IMR-90 (cell line): ENCODE results near the gene POLR2F. TPM values are rescaled to one million over a fixed set of nuclear protein-coding genes. Genes with fewer than 3 reads are reported as not detected.

ENCODE experiments used
- ATAC-seq: fragments of 200-7000 bp; cut with Tn5 transposase; 2 replicates; pipeline ENCODE4 v1.9.1; 2020; ENCODE audit warnings: low read depth, mild to moderate bottlenecking, moderate library complexity
- BruUV-seq: library from RNA; stranded (reverse); fragments of 400-500 nt; replicated peaks from 2 replicates; lab custom pipeline; 2021; lab: Mats Ljungman, UMichigan
- CTCF ChIA-PET: fragments of 300-600 bp; formaldehyde crosslinking; extraction: SDS; loops from one replicate; lab custom pipeline; 2021; ENCODE audit warnings: antibody characterized with exemption; lab: Yijun Ruan, JAX
- POLR2A ChIA-PET: fragments of 300-600 bp; sonication (Branson Sonifier 250); formaldehyde crosslinking; loops from one replicate; lab custom pipeline; 2022; ENCODE audit warnings: antibody characterized with exemption; ENCODE audit not compliant: unreplicated experiment; lab: Charles Lee
- DNase-seq: peaks from one replicate; pipeline ENCODE4 v3.0.0; 2013
- H2AFZ ChIP-seq: replicated peaks from 2 replicates; pipeline ENCODE3; 2013; ENCODE audit warnings: low read length, mild to moderate bottlenecking; ENCODE audit not compliant: poor library complexity
- H2AK5ac ChIP-seq: 2 replicates; pipeline ENCODE4 v1.6.1; 2013; ENCODE audit warnings: low read depth, low read length, inconsistent platforms
- H2AK9ac ChIP-seq: replicated peaks from 2 replicates; pipeline ENCODE3; 2013; ENCODE audit warnings: mild to moderate bottlenecking, low read depth, low read length, moderate library complexity; ENCODE audit not compliant: poor library complexity
- H2BK120ac ChIP-seq: 2 replicates; pipeline ENCODE4 v1.6.1; 2013; ENCODE audit warnings: low read depth, low read length, inconsistent platforms
- H2BK15ac ChIP-seq: 3 replicates; pipeline ENCODE4 v1.6.1; 2013; ENCODE audit warnings: low read depth, low read length, inconsistent platforms
- H2BK20ac ChIP-seq: 2 replicates; pipeline ENCODE4 v1.6.1; 2013; ENCODE audit warnings: low read depth, mild to moderate bottlenecking, inconsistent platforms, low read length, moderate library complexity
- H2BK5ac ChIP-seq: 2 replicates; pipeline ENCODE4 v1.6.1; 2013; ENCODE audit warnings: mild to moderate bottlenecking, low read depth, low read length, inconsistent platforms; ENCODE audit not compliant: poor library complexity, severe bottlenecking
- H3K14ac ChIP-seq: replicated peaks from 2 replicates; pipeline ENCODE4 v1.6.1; 2013; ENCODE audit warnings: low read depth, low read length, inconsistent platforms
- H3K18ac ChIP-seq: 2 replicates; pipeline ENCODE4 v1.6.1; 2013; ENCODE audit warnings: low read depth, low read length, control low read depth
- H3K23ac ChIP-seq: 2 replicates; pipeline ENCODE4 v1.6.1; 2013; ENCODE audit warnings: low read depth, low read length, inconsistent platforms
- H3K27ac ChIP-seq: 2 replicates; pipeline ENCODE4 v1.5.1; 2013; ENCODE audit warnings: mild to moderate bottlenecking, control low read depth, low read length; ENCODE audit not compliant: insufficient read depth
- H3K27me3 ChIP-seq: 2 replicates; pipeline ENCODE4 v1.6.1; 2013; ENCODE audit warnings: low read length; ENCODE audit not compliant: control insufficient read depth, insufficient read depth
- H3K36me3 ChIP-seq: 2 replicates; pipeline ENCODE4 v1.6.1; 2013; ENCODE audit warnings: low read length, mixed read lengths; ENCODE audit not compliant: control insufficient read depth, insufficient read depth
- H3K4ac ChIP-seq: 2 replicates; pipeline ENCODE4 v1.6.1; 2013; ENCODE audit warnings: low read depth, low read length, inconsistent platforms
- H3K4me1 ChIP-seq: 2 replicates; pipeline ENCODE4 v1.6.1; 2013; ENCODE audit warnings: low read length, mixed read lengths; ENCODE audit not compliant: control insufficient read depth, insufficient read depth
- H3K4me2 ChIP-seq: 2 replicates; pipeline ENCODE4 v1.6.1; 2013; ENCODE audit warnings: low read depth, mild to moderate bottlenecking, control low read depth, low read length, moderate library complexity
- H3K4me3 ChIP-seq: 2 replicates; pipeline ENCODE4 v1.5.1; 2013; ENCODE audit warnings: low read depth, mild to moderate bottlenecking, control low read depth, low read length, moderate library complexity; ENCODE audit not compliant: insufficient read depth
- H3K56ac ChIP-seq: 2 replicates; pipeline ENCODE4 v1.6.1; 2013; ENCODE audit warnings: low read length, inconsistent platforms; ENCODE audit not compliant: insufficient read depth; ENCODE audit errors: extremely low read depth
- H3K79me1 ChIP-seq, 2 experiments: 2 replicates each; pipeline ENCODE4 v1.6.1; 2013; ENCODE audit warnings: low read length in 2 of 2, inconsistent platforms in 1 of 2, low read depth in 1 of 2
- H3K9ac ChIP-seq: 2 replicates; pipeline ENCODE4 v1.6.1; 2013; ENCODE audit warnings: low read depth, low read length, control low read depth
- H3K9me1 ChIP-seq: 2 replicates; pipeline ENCODE4 v1.6.1; 2013; ENCODE audit warnings: low read length, inconsistent platforms; ENCODE audit not compliant: insufficient read depth
- H3K9me3 ChIP-seq: 2 replicates; pipeline ENCODE4 v1.6.1; 2013; ENCODE audit warnings: low read length; ENCODE audit not compliant: control insufficient read depth, insufficient read depth
- H4K20me1 ChIP-seq: 2 replicates; pipeline ENCODE4 v1.6.1; 2013; ENCODE audit warnings: low read length, inconsistent platforms; ENCODE audit not compliant: insufficient read depth
- H4K5ac ChIP-seq: 2 replicates; pipeline ENCODE4 v1.6.1; 2013; ENCODE audit warnings: mild to moderate bottlenecking, low read depth, low read length, control low read depth
- H4K8ac ChIP-seq, 2 experiments: 2 replicates each; pipeline ENCODE4 v1.6.1; 2013; ENCODE audit warnings: low read depth in 2 of 2, low read length in 2 of 2, control low read depth in 1 of 2, inconsistent platforms in 1 of 2
- H4K91ac ChIP-seq: 2 replicates; pipeline ENCODE4 v1.6.1; 2013; ENCODE audit warnings: low read depth, low read length, inconsistent platforms; ENCODE audit not compliant: insufficient read depth
- BHLHE40 ChIP-seq: fragments of 150-350 bp; IDR thresholded peaks from 2 replicates; pipeline ENCODE4 v1.6.1; 2016; ENCODE audit warnings: mild to moderate bottlenecking, low read depth, low read length
- CTCF ChIP-seq: conservative IDR thresholded peaks from 2 replicates; pipeline ENCODE4 v1.5.1; 2012; ENCODE audit warnings: mild to moderate bottlenecking, low read depth, low read length, improper control_type of control experiment
- ELK1 ChIP-seq: fragments of 150-350 bp; IDR thresholded peaks from 2 replicates; pipeline ENCODE4 v1.6.1; 2016; ENCODE audit warnings: low read depth, mild to moderate bottlenecking, low read length, moderate library complexity, borderline replicate concordance
- FOS ChIP-seq: fragments of 150-350 bp; IDR thresholded peaks from 2 replicates; pipeline ENCODE4 v1.6.1; 2016; ENCODE audit warnings: low read depth, low read length
- MAFK ChIP-seq: IDR thresholded peaks from 2 replicates; pipeline ENCODE4 v1.6.1; 2012; ENCODE audit warnings: low read depth, low read length, improper control_type of control experiment
- MAZ ChIP-seq: IDR thresholded peaks from 2 replicates; pipeline ENCODE4 v1.6.1; 2012; ENCODE audit warnings: low read depth, mild to moderate bottlenecking, low read length, improper control_type of control experiment, moderate library complexity, borderline replicate concordance
- POLR2A ChIP-seq: IDR thresholded peaks from 2 replicates; pipeline ENCODE4 v1.6.1; 2012; ENCODE audit warnings: mild to moderate bottlenecking, low read depth, low read length
- SMC3 ChIP-seq: fragments of 150-350 bp; IDR thresholded peaks from 2 replicates; pipeline ENCODE4 v1.6.1; 2016; ENCODE audit warnings: low read depth, mild to moderate bottlenecking, antibody characterized with exemption, low read length, moderate library complexity
- USF2 ChIP-seq: fragments of 150-350 bp; IDR thresholded peaks from 2 replicates; pipeline ENCODE4 v1.6.1; 2017; ENCODE audit warnings: mild to moderate bottlenecking, antibody characterized with exemption, low read length, low read depth
- WGBS, 2 experiments: methylation state at CpG; one replicate each; pipeline versions ENCODE4 v1.1.5 to v1.1.7; 2013; ENCODE audit warnings: missing lambda C conversion rate in 2 of 2; ENCODE audit not compliant: insufficient read length in 1 of 2; ENCODE audit errors: extremely low coverage in 2 of 2; 5-methylcytosine and 5-hydroxymethylcytosine counted together
- dilution Hi-C: fragments of 300-500 bp; cut with HindIII; formaldehyde crosslinking; loops from one replicate; pipeline ENCODE4 v1.14.3; 2018; ENCODE audit warnings: low sequenced_read_pairs; ENCODE audit not compliant: unreplicated experiment
- in situ Hi-C: fragments of 300-500 bp; cut with MboI; formaldehyde crosslinking; loops from 3 replicates; pipeline ENCODE4 v1.14.3; 2019; ENCODE audit warnings: low sequenced_read_pairs, inconsistent platforms, mixed read lengths
- intact Hi-C: fragments of 100-400 bp; cut with micrococcal nuclease; formaldehyde crosslinking; loops from 2 replicates; pipeline ENCODE4 v1.10.0; 2022
- polyA plus RNA-seq, 3 experiments: library from polyadenylated mRNA; depleted of rRNA; stranded (reverse); fragments of >200 nt; gene quantifications; 2 replicates each; pipeline ENCODE4 v1.2.3, GENCODE V29; 2012; ENCODE audit warnings: low replicate concordance in 1 of 3
- total RNA-seq: library from RNA; depleted of rRNA; stranded (reverse); fragments of >200 nt; gene quantifications from 2 replicates; pipeline ENCODE4 v1.2.3, GENCODE V29; 2012

The POLR2F gene
- total and polyA plus RNA-seq, 2 of the 4 experiments (the other 2 are of a cell fraction) = 26.0 to 147 TPM

GRCh38 chr22:37932401-37932800, 21.1 kb upstream of the POLR2F start:
- in situ Hi-C loops (no loop called here), dilution Hi-C loops (no loop called here), intact Hi-C loops (loop anchor here (5.0 kb wide), 1 partner anchor 115 kb away; no protein-coding TSS in a partner anchor)
- no peak overlapping the region for H2AK9ac ChIP-seq
- no peak overlapping the region for H2BK20ac ChIP-seq
- H3K4me1 ChIP-seq = peaks cover 16% of the 10 kb centered on the region
- H3K4me2 ChIP-seq = no peak overlapping the region
- H4K5ac ChIP-seq = no peak overlapping the region
- no peaks in the 10 kb centered on the region for H3K27me3 ChIP-seq
- H3K9me1 ChIP-seq = peaks cover 8% of the 10 kb centered on the region
- H3K9ac ChIP-seq = no peak overlapping the region
- H2BK120ac ChIP-seq = no peak overlapping the region
- no peak overlapping the region for H3K56ac ChIP-seq
- peaks cover 39% of the 10 kb centered on the region for H3K36me3 ChIP-seq
- no peak overlapping the region for H2AFZ ChIP-seq
- no peak overlapping the region for H3K14ac ChIP-seq
- H2AK5ac ChIP-seq = no peak overlapping the region
- H3K23ac ChIP-seq = no peak overlapping the region
- H4K91ac ChIP-seq = no peak overlapping the region
- no peak overlapping the region for H3K18ac ChIP-seq
- ChIA-PET POLR2A (no interaction called here), CTCF (interaction anchor here (1.2 kb wide), 1 partner anchor 44 kb away, joined by 4 read pairs; no protein-coding TSS in a partner anchor)
- TF ChIP-seq FOS = no peak
- TF ChIP-seq BHLHE40 = no peak
- TF ChIP-seq MAZ = no peak
- no peak for TF ChIP-seq POLR2A
- no peak for TF ChIP-seq CTCF
- no peak for TF ChIP-seq SMC3
- no peak for TF ChIP-seq USF2
- TF ChIP-seq MAFK = no peak
- TF ChIP-seq ELK1 = no peak
- no peak overlapping the region for H2BK15ac ChIP-seq
- no peak overlapping the region for H3K4ac ChIP-seq
- no peak for ATAC-seq
- no peak for DNase-seq
- no peaks in the 10 kb centered on the region for H3K9me3 ChIP-seq
- H3K79me1 ChIP-seq = peaks cover 0 to 40% of the 10 kb centered on the region in 2 experiments; a peak in 2 of 4 replicates
- H4K20me1 ChIP-seq = peaks cover 31% of the 10 kb centered on the region
- BruUV-seq = no TSS peak
- no CpG with 5 or more reads among the region's 10 CpGs for WGBS, 2 experiments
- no peak overlapping the region for H4K8ac ChIP-seq
- no peak overlapping the region for H2BK5ac ChIP-seq
- no peak overlapping the region for H3K4me3 ChIP-seq
- no peak overlapping the region for H3K27ac ChIP-seq
